ENCODE results near the gene DGKH.
"Not testable (repeated sequence)": the region's sequence is repeated elsewhere in the genome, so short reads cannot be mapped to it uniquely, and the experiment has no call there.

The DGKH gene

GRCh38 chr13:42216422-42216735 lies 167.9 kb downstream of the DGKH start:
- no peak for TF ChIP-seq ZNF274 (IDR thresholded peaks at IDR 0.05; ENCODE audit: low read depth, low read length)
- H3K4me3 ChIP-seq (ENCODE audit: low read length), result no peak overlapping the region

GRCh38 chr13:42218576-42218975 lies 170.1 kb downstream of the DGKH start:
- TF ChIP-seq ZNF274 (IDR thresholded peaks at IDR 0.05; ENCODE audit: low read depth, low read length), result no peak
- no peak overlapping the region for H3K4me3 ChIP-seq (ENCODE audit: low read length)

- H3K4me3 ChIP-seq (ENCODE audit: low read length), result no peak overlapping the region
- TF ChIP-seq ZNF274 (IDR thresholded peaks at IDR 0.05; ENCODE audit: low read depth, low read length), result no peak
These were observed 170.6 kb downstream of the DGKH start for GRCh38 chr13:42219051-42219450.

- no peak for TF ChIP-seq ZNF274 (IDR thresholded peaks at IDR 0.05; ENCODE audit: low read depth, low read length)
- no peak overlapping the region for H3K4me3 ChIP-seq (ENCODE audit: low read length)
These were observed 171.4 kb downstream of the DGKH start for GRCh38 chr13:42219876-42220275.

- TF ChIP-seq ZNF274 (IDR thresholded peaks at IDR 0.05; ENCODE audit: low read depth, low read length), result no peak
- no peak overlapping the region for H3K4me3 ChIP-seq (ENCODE audit: low read length)
These were observed 172.8 kb downstream of the DGKH start for GRCh38 chr13:42221121-42221765.

GRCh38 chr13:42223681-42224080 lies 175.2 kb downstream of the DGKH start:
- H3K4me3 ChIP-seq (ENCODE audit: low read length), result no peak overlapping the region
- TF ChIP-seq ZNF274 (IDR thresholded peaks at IDR 0.05; ENCODE audit: low read depth, low read length), result no peak

- no peak overlapping the region for H3K4me3 ChIP-seq (ENCODE audit: low read length)
These were observed 176.6 kb downstream of the DGKH start for GRCh38 chr13:42225051-42225450.

GRCh38 chr13:42226759-42227158 lies 178.3 kb downstream of the DGKH start:
- not testable (repeated sequence) for H3K4me3 ChIP-seq (ENCODE audit: low read length)

More at GRCh38 chr13:42225051-42225450, 176.6 kb downstream of the DGKH start:
- TF ChIP-seq ZNF274 (IDR thresholded peaks at IDR 0.05; ENCODE audit: low read depth, low read length), result no peak

- H3K4me3 ChIP-seq (ENCODE audit: low read length), result no peak overlapping the region
- TF ChIP-seq ZNF274 (IDR thresholded peaks at IDR 0.05; ENCODE audit: low read depth, low read length), result no peak
These were observed 180.1 kb downstream of the DGKH start for GRCh38 chr13:42228527-42228926.

GRCh38 chr13:42229287-42229686 lies 180.8 kb downstream of the DGKH start:
- no peak overlapping the region for H3K4me3 ChIP-seq (ENCODE audit: low read length)
- TF ChIP-seq ZNF274 (IDR thresholded peaks at IDR 0.05; ENCODE audit: low read depth, low read length), result no peak

- no peak for TF ChIP-seq ZNF274 (IDR thresholded peaks at IDR 0.05; ENCODE audit: low read depth, low read length)
These were observed 184.2 kb downstream of the DGKH start for GRCh38 chr13:42232671-42233070.

GRCh38 chr13:42233726-42234125 lies 185.3 kb downstream of the DGKH start:
- no peak for TF ChIP-seq ZNF274 (IDR thresholded peaks at IDR 0.05; ENCODE audit: low read depth, low read length)
- H3K4me3 ChIP-seq (ENCODE audit: low read length), result no peak overlapping the region

More at GRCh38 chr13:42232671-42233070, 184.2 kb downstream of the DGKH start:
- no peak overlapping the region for H3K4me3 ChIP-seq (ENCODE audit: low read length)

GRCh38 chr13:42239161-42239560 lies 190.7 kb downstream of the DGKH start:
- H3K4me3 ChIP-seq (ENCODE audit: low read length), result no peak overlapping the region
- TF ChIP-seq ZNF274 (IDR thresholded peaks at IDR 0.05; ENCODE audit: low read depth, low read length), result no peak

GRCh38 chr13:42239644-42240043 lies 191.2 kb downstream of the DGKH start:
- TF ChIP-seq ZNF274 (IDR thresholded peaks at IDR 0.05; ENCODE audit: low read depth, low read length), result no peak
- no peak overlapping the region for H3K4me3 ChIP-seq (ENCODE audit: low read length)

GRCh38 chr13:42246541-42246940 lies 198.1 kb downstream of the DGKH start:
- no peak for TF ChIP-seq ZNF274 (IDR thresholded peaks at IDR 0.05; ENCODE audit: low read depth, low read length)
- H3K4me3 ChIP-seq (ENCODE audit: low read length), result no peak overlapping the region

- no peak overlapping the region for H3K4me3 ChIP-seq (ENCODE audit: low read length)
- TF ChIP-seq ZNF274 (IDR thresholded peaks at IDR 0.05; ENCODE audit: low read depth, low read length), result no peak
These were observed 199.4 kb downstream of the DGKH start for GRCh38 chr13:42247883-42248282.

All from GM08714 (cell line).